ENCODE data around the gene NFKBIB.
"Not testable (repeated sequence)": the region's sequence is repeated elsewhere in the genome, so short reads cannot be mapped to it uniquely, and the experiment has no call there.

The NFKBIB gene

DNA sequence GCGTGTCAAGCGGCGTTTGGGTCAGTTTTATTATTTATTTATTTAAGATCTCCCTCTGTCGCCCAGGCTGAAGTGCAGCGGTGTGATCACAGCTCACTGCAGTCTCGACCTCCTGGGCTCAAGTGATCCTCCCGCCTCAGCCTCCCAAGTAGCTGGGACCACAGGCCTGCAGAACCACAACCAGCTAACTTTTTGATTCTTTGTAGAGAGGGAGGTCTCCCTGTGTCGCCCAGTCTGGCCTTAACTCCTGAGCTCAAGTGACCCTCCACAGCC lies 31.7 kb downstream of the NFKBIB start:
- DNase-seq = no peak

DNA sequence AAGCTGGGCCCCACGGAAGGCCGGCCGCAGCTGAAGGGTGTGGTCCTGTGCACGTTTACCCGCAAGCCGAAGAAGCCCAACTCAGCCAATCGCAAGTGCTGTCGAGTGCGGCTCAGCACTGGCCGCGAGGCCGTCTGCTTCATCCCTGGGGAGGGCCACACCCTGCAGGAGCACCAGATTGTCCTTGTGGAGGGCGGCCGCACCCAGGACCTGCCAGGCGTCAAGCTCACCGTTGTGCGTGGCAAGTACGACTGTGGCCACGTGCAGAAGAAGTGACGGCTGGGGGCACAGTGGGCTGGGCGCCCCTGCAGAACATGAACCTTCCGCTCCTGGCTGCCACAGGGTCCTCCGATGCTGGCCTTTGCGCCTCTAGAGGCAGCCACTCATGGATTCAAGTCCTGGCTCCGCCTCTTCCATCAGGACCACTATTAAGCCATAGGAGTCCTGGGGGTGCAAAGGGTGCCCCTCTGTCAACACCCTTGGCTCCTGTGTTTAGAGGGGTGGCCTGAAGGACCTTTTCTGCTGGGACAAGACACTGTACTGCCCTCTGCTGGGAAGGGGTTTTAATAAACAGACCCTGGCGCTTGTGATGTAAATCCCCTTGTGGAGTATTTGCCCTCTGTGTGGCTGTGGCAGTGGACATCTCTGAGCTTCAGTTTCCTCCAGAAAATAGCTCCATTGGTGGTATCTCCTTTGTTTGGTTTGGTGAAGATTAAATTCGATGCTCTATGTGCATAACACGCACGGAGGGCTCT lies 32.8 kb downstream of the NFKBIB start:
- DNase-seq = peak; percentile 17

DNA sequence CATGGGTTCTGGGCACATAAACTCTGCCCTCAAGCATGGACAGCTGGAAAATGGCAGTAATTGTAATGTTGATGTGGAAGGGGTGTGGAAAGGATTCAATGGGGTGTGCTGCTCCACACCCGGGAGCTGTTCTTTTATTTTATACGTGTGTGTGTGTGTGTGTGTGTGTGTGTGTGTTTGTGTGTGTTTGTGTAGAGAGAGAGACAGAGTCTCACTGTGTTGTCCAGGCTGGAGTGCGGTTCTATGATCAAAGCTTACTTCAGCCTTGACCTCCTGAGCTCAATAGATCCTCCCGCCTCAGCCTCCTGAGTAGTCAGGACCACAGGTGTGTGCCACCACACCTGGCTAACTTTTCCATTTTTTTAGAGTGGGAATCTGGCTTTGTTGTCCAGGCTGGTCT lies 33.8 kb downstream of the NFKBIB start:
- DNase-seq = no peak

DNA sequence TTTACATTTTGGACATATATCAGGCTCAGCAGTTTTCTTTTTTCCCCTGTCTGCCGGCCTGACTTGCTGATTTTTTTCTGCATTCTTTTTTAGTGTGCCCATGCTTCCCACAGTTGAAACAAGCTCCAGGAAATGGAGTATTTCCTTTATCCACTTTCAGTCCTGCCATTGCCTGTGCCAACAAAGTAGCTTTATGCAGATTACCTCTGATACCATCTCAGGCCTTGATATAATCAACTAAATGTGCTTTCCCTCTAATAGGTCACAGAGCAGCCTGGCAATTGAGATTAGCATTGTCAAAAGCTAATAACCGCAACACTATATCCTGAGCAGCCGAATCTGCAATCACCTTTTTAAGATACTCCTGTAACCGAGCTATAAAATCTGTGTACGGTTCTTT lies 40.2 kb downstream of the NFKBIB start:
- DNase-seq = no peak

DNA sequence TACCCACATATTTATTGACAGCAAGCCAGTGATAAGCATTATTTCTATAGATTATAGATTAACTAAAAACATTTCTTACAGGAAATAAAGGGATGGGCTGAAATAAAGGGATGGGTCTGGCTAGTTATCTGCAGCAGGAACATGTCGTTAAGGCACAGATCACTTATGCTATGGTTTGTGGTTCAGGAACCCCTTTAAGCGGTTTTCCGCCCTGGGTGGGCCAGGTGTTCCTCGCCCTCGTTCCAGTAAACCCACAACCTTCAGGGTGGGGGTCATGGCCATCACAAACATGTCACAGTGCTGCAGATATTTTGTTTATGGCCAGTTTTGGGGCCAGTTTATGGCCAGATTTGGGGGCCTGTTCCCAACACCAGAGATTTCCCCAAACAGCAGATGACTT lies 41.7 kb downstream of the NFKBIB start:
- DNase-seq = not testable (repeated sequence)

DNA sequence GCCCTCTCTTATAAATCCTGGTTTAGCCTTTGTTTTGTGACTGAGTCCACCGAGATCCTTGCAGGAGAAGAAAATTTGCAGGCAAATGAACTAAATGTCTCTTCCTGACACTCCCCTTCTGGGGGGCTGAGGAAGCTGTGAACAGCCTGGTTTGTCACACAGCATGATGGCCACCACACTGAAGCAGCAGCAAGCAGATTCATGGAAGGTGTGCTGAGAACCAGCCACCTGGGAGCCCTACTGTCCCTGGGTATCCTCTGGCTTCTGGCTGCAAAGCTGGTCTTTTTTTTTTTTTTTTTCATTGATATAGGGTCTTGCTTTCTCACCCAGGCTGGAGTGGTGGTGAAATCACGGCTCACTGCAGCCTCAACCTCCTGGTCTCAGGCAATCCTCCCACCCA lies 42.2 kb downstream of the NFKBIB start:
- no peak for DNase-seq

DNA sequence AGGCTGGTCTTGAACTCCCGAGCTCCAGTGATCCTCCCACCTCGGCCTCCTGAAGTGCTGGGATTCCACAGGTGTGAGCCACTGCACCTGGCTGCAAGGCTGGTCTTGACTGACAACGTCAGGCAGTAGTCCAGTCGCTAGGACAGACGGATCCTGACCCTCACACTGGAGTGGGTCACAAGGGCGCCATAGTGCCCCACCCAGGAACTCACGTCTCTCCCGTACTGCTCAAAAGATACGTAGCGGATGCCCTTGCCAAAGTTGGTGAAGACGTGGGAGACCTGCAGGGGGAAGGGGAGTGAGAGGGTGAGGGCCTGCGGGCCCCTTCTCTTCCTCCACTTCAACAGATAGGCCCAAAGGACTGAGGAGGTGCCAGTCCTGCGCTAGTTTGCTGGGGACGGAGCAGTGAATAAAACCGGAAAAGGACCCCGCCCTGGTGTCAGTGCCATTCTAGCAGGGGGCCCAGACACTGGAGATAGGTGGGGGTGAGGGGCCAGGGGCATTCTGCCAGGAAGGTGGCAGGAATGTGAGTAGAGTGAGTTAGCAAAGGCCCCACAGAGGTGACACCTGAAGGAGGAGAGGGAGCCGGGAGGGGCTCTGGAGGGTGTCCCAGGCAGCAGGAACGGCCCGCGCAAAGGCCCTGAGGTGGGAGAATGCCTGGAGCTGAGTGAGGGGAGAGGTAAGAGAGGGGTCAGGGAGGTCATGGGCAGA lies 42.9 kb downstream of the NFKBIB start:
- DNase-seq = no peak

DNA sequence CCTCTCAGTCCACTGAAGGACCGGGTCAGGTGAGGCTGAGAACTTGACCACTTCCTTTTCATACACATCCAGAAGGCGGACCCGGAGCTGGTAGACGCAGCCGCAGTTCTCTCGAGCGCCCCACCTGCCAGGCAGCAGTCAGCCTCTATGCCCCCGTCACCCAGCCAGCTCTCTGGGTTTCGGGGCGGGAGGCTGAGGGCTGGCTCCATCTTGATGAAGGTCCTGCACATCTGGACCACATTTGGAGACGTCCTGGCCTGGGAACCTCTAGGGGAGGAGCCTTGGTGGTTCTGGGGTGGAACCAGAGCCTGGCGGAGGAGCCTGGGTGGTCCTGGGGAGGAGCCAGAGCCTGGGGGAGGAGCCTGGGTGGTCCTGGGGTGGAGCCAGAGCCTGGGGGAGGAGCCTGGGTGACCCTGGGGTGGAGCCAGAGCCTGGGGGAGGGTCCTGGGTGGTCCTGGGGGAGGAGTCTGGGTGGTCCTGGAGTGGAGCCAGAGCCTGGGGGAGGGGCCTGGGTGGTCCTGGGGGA lies 45.3 kb downstream of the NFKBIB start:
- DNase-seq = no peak

DNA sequence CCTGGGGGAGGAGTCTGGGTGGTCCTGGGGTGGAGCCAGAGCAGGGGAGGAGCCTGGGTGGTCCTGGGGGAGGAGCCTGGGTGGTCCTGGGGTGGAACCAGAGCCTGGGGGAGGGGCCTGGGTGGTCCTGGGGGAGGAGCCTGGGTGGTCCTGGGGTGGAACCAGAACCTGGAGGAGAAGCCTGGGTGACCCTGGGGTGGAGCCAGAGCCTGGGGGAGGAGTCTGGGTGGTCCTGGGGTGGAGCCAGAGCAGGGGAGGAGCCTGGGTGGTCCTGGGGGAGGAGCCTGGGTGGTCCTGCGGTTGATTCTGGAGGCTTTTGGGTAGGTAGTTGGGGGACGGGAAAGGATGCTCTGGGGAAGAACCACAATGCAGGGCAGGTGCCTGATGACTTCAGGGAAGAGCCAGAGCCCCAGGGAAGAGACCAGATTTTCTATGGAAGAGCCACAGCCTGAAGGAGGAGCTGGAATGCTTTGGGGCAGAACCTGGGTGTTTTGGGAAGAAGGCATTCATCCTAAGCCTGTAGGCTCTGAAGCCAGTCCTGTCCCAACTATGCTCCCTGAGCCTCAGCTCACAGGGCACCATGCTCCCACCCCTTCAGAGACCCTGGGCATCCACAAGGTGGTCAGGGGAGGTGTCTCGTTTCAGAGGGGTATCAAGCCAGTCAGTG lies 45.9 kb downstream of the NFKBIB start:
- no peak for DNase-seq

DNA sequence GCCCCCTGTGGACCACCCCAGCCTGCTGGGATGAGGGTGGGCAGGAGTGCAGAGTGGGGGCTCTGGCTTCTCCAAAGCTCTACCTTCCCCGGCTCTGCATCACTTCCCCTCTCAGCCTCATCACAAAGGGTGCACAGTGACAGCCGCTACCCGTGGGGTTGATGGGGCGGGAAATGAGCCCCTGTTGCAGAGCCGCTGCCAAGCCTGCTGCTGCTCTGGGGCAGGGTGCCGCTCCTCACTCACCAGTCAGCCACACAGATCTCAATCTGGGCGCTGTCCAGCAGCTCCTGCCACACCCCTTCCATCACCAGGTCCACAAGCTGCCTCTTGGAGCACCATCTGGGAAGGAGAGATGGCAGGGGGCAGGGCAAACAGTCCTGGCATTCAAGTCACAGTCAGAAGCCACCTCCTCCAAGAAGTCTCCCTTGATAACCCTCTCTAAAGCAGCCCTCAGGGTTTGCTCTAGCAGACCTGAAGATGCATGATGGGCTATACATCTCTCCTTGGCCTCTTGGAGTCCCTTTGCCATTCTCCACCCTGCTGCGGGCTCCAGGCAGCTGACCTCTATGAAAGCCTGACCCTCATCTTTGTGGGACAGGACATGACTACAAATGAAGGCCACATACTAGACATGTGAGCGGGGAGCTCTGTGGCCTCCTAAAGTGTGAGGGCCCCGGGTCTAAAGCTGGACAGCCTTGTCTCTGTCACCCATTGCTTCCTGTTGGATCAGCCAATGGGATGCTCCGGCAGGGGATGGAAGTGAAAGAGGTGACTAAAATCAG lies 46.7 kb downstream of the NFKBIB start:
- DNase-seq = no peak

DNA sequence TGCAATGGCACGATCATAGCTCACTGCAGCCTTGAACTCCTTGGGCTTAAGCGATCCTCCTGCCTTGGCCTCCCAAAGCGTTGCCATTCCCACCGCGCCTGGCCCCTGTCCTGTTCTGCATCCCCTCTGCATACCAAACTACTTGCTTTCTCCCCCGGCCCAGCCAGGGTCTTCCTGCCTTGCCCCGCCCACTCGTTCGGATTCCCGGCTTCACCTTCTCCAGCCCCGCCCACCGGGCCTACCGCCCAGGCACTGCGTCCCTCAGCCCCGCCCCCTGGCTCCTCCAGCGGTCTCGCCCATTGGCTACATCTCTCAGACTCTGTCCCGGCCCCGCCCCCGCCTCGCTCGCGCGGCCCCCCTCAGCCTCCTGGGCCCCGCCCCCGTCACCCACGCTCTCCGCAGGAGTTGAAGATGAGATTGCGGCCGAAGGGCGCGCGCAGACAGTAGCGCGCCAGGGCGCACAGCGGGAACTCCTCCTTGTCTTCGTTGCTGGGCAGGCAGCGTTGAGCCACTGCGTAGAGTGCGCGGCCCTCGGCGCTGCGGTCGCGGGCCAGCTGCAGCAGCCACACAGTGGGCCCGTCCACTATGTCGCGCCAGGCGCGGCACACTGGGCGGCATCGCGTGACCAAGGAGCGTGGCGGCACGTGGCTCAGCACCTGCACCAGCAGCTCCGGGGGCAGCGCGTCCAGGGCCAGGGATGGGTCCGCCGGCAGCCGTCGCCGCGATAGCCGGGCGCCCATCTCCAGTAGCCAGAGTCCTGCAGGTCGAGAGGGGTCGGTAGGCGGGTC lies 50.0 kb downstream of the NFKBIB start:
- DNase-seq = peak; percentile 78

DNA sequence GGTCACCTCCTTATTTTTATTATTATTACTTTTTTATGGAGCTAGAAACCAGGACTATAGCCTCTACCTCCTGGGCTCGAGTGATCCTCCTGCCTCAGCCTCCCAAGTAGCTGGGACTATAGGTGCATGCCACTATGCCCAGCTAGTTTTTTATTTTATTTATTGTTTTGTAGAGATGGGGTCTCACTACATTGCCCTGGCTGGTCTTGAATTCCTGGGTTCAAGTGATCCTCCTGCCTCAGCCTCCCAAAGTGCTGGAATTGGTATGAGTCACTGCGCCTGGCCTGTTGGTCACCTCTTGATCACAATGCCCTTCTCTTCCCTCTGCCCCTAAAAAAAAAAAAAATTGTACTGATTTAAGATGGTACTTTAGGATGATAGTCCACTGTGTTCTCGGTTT lies 51.4 kb downstream of the NFKBIB start:
- DNase-seq = no peak

DNA sequence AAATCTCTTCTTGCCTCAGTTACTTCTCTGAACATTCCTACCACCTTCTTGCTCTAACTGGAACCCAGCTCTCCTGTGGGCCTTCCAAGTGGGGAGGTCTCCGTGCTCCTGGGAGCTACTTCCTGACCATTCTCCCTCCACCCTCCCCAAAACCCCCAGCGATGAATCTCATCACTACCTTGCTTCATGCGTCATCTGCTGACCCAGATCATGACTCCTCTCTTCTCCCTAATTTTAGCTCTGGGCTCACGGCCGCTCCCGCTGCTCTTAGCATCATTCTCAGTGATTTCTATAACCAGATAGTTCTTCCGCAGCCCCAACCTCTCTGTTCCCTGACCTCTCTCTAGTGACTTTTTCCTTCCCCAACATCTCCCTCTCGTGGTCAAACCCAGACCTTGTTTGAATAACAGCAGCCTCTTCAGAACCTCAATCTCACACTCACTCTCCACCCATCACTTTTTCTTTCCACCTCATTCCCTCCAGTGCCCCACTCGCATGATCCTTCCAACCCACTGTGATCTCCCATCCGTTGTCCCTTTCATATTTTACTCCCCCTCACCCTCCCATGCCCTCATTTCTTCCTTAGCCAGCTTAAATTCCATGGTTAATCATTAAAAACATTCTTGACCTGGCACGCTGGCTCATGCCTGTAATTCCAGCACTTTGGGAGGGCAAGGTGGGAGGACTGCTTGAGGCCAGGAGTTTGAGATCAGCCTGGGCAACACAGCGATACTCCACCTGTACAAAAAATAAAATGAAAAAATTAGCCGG lies 52.8 kb downstream of the NFKBIB start:
- no peak for DNase-seq

DNA sequence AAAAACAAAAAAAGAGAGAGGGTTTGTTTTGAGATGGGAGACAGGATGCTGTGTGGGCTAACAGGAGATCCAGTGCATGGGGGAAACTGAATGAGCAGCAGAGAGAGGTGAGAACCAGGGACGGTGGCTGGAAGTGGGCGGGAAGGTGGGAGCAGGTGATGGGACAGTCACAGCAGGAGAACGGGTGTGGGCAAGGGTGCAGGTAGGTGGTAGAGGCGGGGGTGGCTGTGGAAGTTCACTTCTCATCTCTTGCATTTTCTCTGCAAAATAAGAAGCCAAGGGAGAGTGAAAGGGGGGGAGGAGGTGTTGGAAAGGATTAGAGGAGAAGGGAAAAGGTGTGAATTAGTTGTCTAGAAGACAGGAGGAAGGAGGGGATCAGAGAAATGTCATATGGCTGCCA lies 53.9 kb downstream of the NFKBIB start:
- DNase-seq = no peak

DNA sequence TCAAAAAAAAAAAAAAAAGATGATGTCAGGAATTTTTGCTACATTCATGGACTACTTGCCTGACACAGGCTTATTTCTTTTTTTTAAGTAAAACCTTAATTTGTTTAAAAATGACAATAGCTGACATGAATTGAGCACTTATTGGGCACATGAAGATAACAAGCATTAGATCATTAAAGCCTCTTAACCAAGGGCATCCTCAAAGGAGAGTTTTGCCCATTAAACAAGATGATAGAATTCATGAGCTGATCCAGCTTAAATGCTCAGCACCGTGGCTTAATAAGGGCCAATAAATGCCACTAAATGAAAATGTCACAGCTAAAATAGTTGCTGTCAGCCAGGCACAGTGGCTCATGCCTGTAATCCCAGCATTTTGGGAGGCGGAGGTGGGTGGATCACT lies 56.5 kb downstream of the NFKBIB start:
- DNase-seq = no peak

DNA sequence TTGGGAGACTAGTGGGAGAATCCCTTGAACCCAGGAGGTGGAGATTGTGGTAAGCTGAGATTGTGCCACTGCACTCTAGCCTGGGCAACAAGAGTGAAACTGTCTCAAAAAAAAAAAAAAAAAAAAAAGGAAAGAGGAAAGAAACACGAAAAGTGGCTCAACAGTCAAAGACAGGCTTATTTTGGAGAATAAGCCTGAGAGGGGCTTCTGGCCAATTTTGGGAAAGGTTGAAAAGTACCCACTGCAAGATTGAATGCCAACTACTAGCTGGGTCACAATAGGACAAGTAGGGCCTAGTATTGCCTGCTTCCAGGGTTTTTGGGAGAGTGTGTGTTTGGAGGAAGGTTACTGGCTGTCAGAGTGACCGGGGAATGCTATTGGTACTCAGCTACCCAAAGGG lies 58.5 kb downstream of the NFKBIB start:
- no peak for DNase-seq
